EL (cell line): ENCODE measurements around the gene TECPR1.

ENCODE experiments used
- DNase-seq: peaks from one replicate; pipeline ENCODE4 v3.0.0-alpha.2; 2016

The TECPR1 gene

DNA sequence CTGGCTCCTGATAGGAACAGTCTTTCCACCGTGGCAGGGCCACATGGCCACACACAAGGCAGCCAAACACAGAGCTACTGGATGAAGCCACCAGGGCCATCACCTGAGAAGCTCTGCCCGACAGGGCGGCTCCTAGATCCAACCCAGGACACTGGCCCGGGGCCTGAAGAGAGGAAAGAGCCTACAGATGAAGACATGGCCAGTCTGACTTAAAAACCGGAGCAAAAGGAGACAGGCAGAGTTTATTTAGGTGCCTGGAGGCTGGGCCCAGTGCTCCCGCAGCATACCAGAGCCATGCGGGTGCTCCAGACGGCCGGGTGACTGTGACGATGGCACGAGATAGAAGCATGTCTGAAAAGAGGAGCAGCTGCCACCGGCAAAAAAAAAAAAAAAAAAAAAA, 3.9 kb downstream of the TECPR1 start:
- DNase-seq: no peak

- DNase-seq: no peak
These were observed 7.2 kb downstream of the TECPR1 start for GRCh38 chr7:98244871-98245270.

GRCh38 chr7:98242934-98243333, 9.1 kb downstream of the TECPR1 start:
- no peak for DNase-seq

DNA sequence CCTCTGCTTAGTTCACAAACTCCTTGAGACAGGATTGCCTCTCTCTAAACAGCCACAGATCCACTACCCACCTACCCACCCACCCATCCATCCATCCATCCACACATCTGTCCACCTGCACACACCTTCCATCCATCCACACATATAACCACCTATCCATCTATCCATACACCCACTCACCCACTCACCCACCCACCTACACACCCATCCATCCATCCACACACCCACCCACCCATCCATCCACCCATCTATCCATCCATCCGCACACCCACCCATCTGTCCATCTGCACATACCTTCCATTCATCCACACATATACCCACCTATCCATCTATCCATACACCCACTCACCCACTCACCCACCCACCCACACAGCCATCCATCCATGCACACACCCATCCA, 9.7 kb downstream of the TECPR1 start:
- no peak for DNase-seq

GRCh38 chr7:98241674-98242241, 10.3 kb downstream of the TECPR1 start:
- no peak for DNase-seq

DNA sequence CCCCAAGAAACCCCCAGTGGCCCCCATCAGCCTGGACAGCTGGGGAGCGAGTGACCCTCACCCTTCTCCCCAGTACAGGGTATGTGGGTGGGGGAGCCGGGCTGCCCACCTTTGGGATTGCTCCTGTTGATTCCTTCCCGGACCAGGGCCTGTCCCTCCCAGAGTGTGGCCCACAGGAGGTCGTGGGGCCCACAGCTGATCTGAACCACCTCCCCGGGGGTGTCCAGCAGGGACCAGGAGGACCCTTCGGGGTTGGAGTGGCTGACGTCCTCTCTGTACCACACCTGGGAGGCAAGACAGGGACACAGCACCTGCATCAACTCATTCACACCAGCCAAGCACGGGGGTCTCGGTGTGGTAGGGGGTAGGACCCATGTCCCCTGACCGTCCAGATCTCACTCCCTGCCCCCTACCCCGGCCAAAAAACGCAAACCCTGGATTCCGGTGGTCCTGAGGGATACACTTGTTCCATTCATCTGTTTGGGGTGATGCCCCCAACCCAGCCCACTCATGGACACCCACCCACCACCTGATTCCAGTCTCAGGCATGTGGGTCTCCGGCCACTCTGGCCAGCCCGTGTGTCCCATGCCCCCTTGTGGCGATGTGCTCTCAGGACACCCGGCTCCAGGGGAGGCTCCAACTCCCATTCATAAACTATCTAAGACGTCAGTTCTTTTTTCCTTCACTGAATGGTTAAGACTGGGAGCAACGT, 10.9 kb downstream of the TECPR1 start:
- peak; percentile 31 for DNase-seq

DNA sequence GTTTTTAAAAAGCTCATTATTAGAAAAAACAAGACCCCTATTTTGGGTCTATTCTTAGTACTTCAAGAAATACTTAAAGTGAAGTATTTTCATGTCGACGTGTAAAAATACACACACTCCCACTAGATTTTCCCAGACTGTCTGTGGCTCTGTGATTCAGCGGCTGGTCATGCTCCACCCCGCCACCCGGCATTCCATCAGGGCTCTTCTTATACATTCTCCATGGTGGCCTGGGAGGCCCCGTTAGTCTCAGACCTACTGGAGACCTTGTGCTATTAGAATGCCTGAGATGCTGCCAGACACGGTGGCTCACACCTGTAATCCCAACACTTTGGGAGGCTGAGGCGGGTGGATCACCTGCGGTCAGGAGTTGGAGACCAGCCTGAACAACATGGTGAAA, 13.1 kb downstream of the TECPR1 start:
- peak; percentile 12 for DNase-seq

- DNase-seq: no peak
These were observed 14.0 kb downstream of the TECPR1 start for GRCh38 chr7:98238076-98238475.

- DNase-seq: no peak
These were observed 15.5 kb downstream of the TECPR1 start for GRCh38 chr7:98236355-98237185.

DNA sequence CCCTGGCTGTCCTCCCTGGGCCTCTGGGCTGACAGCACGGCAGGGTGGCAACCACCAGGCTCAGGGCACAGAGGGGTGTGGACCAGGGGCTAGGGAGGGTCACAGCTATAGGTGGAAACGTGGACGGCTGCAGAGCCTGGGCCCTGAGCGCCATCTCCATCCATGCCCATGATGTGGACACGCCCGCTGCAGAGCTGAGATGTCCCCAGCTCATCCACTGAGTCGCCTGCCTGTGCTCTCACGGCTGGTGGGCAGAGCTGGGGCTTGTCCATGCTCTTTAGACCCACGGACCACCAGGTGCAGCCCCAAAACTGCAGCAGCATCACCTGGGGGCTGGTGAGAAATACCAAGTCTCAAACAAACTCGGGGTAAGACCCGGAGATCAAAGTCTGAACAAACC, 16.1 kb downstream of the TECPR1 start:
- no peak for DNase-seq

DNA sequence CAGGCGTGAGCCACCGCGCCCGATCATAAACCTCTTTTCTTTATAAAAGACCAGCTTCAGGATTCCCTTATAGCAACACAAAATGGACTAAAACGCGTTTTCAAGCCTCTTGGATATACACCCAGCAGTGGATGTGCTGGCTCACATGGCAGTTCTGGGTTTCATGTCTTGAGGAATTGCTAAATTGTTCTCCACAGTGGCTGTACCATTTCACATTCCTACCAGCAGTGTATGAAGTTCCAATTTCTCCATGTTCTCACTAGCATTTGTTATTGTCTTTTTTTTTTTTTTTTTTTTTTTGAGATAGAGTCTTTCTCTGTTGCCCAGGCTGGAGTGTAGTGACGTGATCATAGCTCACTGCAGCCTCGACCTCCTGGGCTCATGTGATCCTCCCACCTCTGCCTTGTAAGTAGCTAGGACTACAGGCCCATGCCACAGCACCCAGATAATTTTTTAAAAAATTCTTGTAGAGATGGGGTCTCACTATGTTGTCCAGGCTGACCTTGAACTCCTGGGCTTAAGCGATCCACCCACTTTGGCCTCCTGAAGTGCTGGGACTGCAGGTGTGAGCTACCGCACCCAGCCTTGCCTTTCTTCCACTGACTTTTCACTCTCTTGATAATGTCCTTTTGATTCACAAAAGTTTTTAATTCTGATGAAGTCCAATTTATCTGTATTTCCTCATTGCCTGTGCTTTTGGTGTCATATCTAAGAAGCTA, 17.4 kb downstream of the TECPR1 start:
- no peak for DNase-seq

- DNase-seq: no peak
These were observed 18.6 kb downstream of the TECPR1 start for GRCh38 chr7:98233219-98234070.

DNA sequence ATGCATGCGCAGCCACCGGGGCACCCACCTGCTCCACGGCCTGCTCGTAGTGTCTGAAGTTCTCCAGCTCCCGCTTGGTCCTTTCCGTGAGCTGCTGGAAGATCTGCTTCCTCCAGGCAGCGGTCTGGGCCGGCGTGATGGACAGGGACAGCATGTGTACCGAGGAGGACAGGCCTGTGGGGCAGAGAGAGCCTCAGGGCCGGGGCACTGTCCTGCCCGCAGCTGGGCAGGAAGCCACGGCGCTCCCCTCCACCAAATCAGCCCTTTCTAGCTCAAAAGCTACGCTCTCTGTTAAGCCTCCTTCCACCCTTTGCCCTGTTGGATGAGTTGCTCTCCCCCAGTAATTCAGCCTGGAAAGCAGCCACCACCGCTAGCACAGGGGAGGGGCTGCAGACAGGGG, 19.2 kb downstream of the TECPR1 start:
- DNase-seq: no peak

- DNase-seq: no peak
These were observed 19.8 kb downstream of the TECPR1 start for GRCh38 chr7:98232263-98232585.

DNA sequence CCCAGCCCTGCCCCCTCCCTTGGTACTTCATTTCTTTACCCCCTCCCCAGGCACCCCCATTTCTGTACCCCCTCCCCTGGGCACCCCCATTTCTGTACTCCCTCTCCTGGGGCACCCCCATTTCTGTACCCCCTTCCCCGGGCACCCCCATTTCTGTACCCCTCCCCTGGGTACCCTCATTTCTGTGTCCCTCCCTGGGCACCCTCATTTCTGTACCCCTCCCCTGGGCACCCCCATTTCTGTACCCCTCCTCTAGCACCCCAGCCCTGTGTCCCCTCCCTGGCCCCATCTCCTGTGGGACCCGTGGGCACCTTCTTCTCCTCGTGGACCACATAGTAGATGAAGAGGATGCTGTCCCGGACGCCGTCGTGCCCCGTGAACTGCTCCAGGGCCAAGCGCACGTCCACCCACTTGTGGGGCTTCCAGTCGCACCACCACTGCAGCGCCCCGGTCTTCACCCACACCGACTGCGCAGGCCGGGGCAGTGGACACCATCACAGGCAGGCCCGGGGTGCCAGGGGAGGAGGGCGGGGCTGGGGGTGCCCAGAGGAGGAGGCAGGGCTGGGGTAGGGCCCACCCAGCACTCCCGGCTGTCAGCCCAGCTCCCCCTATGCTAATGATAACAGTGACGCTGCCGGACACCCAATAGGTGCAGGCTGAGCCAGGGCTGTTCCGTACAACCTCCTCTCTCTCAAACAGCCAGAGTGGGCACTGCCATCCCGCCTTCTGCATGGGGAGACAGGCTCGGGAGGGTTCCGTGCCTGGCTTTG, 20.4 kb downstream of the TECPR1 start:
- DNase-seq: no peak

DNA sequence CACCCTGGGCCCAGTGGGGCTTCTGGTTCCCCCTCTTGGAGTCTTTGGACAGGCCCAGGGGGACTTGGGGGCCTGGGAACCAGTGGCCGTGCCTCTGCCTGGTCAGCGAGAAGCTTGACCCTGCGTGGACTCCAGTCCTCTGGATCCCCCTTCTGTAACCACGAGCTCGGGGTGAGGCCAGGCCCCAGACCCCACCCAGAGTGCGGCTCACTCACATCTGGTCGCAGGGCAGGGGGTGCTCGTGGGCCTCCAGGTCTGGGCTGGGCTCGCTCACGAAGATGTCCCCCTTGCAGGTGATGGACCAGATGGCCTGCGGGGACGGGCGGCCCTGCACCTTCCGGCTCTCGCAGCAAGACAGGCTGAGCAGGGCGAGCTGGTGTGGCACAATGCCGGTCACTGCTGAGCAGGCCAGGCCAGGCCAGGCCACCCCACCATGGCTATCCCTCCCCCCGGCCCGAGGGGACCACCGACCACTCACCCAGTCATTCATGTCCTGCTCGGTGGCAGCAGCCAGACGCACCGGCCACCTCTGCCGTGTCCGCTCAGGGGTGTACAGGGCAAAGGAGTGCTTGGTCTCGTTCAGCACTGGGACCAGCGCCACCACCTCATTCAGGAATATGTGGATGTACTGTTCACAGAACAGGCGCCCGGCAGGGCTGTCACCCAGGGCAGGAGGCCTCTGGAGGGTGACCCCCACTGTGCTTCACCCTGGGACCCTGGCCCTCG, 21.1 kb downstream of the TECPR1 start:
- no peak for DNase-seq

DNA sequence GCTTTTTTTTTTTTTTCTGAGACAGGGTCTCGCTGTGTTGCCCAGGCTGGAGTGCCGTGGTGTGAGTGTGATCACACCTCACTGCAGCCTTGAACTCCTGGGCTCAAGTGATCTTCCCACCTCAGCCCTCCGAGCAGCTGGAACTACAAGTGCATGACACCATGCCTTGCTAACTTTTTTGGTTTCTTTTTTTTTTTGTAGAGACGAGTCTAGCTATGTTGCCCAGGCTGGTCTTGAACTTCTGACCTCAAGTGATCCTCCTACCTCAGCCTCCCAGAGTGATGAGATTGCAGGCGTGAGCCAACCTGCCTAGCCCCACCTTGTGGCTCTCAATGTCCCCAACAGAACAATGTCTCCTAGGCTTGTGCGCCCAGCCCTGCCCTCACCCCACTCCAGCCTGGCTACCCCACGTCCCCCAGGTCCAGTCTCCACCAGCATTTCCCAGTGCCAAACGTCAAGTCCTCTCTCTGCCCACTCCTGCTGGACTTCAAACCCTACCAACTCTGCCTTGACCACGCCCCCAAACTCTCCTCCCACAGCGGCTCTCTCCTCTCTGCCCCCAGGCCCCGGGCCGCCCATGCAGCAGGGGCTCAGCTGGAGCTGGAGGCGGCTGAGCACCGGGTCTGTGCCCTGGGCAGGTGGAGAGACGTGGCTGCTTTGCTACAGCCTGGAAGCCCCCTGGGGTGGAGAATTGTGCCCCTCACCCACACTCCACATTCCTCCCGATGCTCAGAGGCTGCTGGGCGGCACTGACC, 21.9 kb downstream of the TECPR1 start:
- no peak for DNase-seq

GRCh38 chr7:98229441-98229840, 22.6 kb downstream of the TECPR1 start:
- no peak for DNase-seq

- no peak for DNase-seq
These were observed 23.2 kb downstream of the TECPR1 start for GRCh38 chr7:98228801-98229200.

DNA sequence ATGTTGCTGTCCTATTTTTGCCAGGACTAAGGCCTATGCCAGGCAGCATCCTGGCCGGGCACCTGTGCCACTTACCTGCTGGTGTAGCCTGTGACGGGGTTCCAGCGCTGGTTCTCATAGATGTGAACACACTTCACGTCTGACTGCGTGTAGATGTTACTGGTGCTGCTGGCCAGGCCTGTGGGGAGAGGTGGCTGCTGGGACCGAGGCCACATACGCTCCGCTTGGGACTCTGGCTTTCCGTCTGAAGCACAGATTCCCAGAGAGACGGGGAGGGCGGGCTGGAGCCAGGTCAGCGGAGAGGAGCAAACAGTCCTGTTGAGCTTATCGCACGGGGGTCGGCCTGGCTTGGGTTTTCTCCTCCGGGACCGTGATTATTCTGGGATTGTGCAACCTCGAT, 24.1 kb downstream of the TECPR1 start:
- DNase-seq: no peak
